HepG2 (cell line): ENCODE measurements around the gene MMP7.

Experiments used
- ATAD3A ChIP-seq: sonication (generic); formaldehyde crosslinking; IDR thresholded peaks from 2 replicates; pipeline ENCODE4 v1.4.0; 2020; ENCODE audit warnings: missing genetic modification reagents
- EP300 ChIP-seq, 3 experiments: sonication (generic) in 1 of 3; formaldehyde crosslinking in 1 of 3; IDR thresholded peaks; 2 replicates each; pipeline versions ENCODE4 v1.5.1 to v1.6.1; 2011 to 2020; ENCODE audit warnings: low read depth in 2 of 3, low read length in 2 of 3, borderline replicate concordance in 1 of 3, improper control_type of control experiment in 1 of 3, mild to moderate bottlenecking in 1 of 3, missing genetic modification reagents in 1 of 3, moderate library complexity in 1 of 3
- FOXA1 ChIP-seq, 2 experiments: fragments of 450-650 bp in 1 of 2; sonication (generic) in 1 of 2; formaldehyde crosslinking in 1 of 2; IDR thresholded peaks; 2 replicates each; pipeline versions ENCODE4 v1.4.0 to v1.6.1; 2016 to 2020; ENCODE audit warnings: missing genetic modification reagents in 1 of 2
- FOXP1 ChIP-seq, 2 experiments: fragments of 450-650 bp in 1 of 2; IDR thresholded peaks; 2 replicates each; pipeline ENCODE4 v1.6.1; 2017 to 2018; ENCODE audit warnings: antibody characterized with exemption in 1 of 2
- JUND ChIP-seq: sonication (generic); formaldehyde crosslinking; IDR thresholded peaks from 2 replicates; pipeline ENCODE4 v1.8.0; 2022; ENCODE audit warnings: mild to moderate bottlenecking, missing genetic modification reagents
- KDM4B ChIP-seq: sonication (generic); formaldehyde crosslinking; IDR thresholded peaks from 2 replicates; pipeline ENCODE4 v1.4.0; 2020; ENCODE audit warnings: missing genetic modification reagents
- MEF2D ChIP-seq: sonication (generic); formaldehyde crosslinking; IDR thresholded peaks from 2 replicates; pipeline ENCODE4 v1.5.1; 2020; ENCODE audit warnings: mild to moderate bottlenecking, missing genetic modification reagents
- MTA1 ChIP-seq: sonication (generic); formaldehyde crosslinking; IDR thresholded peaks from 2 replicates; pipeline ENCODE4 v1.4.0; 2020; ENCODE audit warnings: missing genetic modification reagents, mild to moderate bottlenecking, borderline replicate concordance
- POLR2A ChIP-seq, 2 experiments: IDR thresholded peaks; 2 replicates each; pipeline ENCODE4 v1.6.1; 2011; ENCODE audit warnings: low read depth in 2 of 2, low read length in 2 of 2, mild to moderate bottlenecking in 1 of 2, moderate library complexity in 1 of 2; ENCODE audit not compliant: insufficient read depth in 1 of 2
- RAD21 ChIP-seq: fragments of 450-650 bp; formaldehyde crosslinking; IDR thresholded peaks from 2 replicates; pipeline ENCODE4 v1.5.0; 2020; ENCODE audit warnings: mild to moderate bottlenecking
- RXRA ChIP-seq: sonication (generic); formaldehyde crosslinking; IDR thresholded peaks from 2 replicates; pipeline ENCODE4 v1.5.1; 2020; ENCODE audit warnings: missing genetic modification reagents
- ZNF530 ChIP-seq: sonication (generic); formaldehyde crosslinking; IDR thresholded peaks from 2 replicates; pipeline ENCODE4 v1.5.0; 2020; ENCODE audit warnings: low read depth, mild to moderate bottlenecking, missing genetic modification reagents
- ZNF670 ChIP-seq: sonication (generic); formaldehyde crosslinking; IDR thresholded peaks from 2 replicates; pipeline ENCODE4 v1.8.0; 2022; ENCODE audit warnings: mild to moderate bottlenecking, missing genetic modification reagents, borderline replicate concordance
- ZNF766 ChIP-seq: sonication (generic); formaldehyde crosslinking; IDR thresholded peaks from 2 replicates; pipeline ENCODE4 v1.5.0; 2020; ENCODE audit warnings: missing genetic modification reagents, borderline replicate concordance

- TF ChIP-seq RAD21 (CRISPR knock-in tag) (no peak), ZNF766 (no peak), JUND (CRISPR knock-in tag) (no peak), FOXP1 (IDR thresholded peaks at IDR 0.05) (no peak), FOXP1 (CRISPR knock-in tag; IDR thresholded peaks at IDR 0.05) (no peak), KDM4B (CRISPR knock-in tag) (no peak), ATAD3A (CRISPR knock-in tag) (no peak), MEF2D (no peak), ZNF670 (no peak), ZNF530 (CRISPR knock-in tag) (no peak), RXRA (CRISPR knock-in tag) (no peak), EP300 (IDR thresholded peaks at IDR 0.05; ENCODE audit: low read depth in 2 of 2, low read length in 2 of 2) (no peak), EP300 (CRISPR knock-in tag; IDR thresholded peaks at IDR 0.05; ENCODE audit: borderline replicate concordance) (no peak), MTA1 (CRISPR knock-in tag) (no peak), POLR2A (IDR thresholded peaks at IDR 0.05; ENCODE audit: insufficient read depth in 1 of 2, low read depth in 2 of 2, low read length in 2 of 2) (no peak), FOXA1 (IDR thresholded peaks at IDR 0.05) (no peak), FOXA1 (CRISPR knock-in tag; IDR thresholded peaks at IDR 0.05) (no peak)
Measured at GRCh38 chr11:102559839-102560238, 29.3 kb upstream of the MMP7 start.
